Central memory CD4-positive, alpha-beta T cell (primary cell): ENCODE results near the gene CROCC2.

ENCODE experiments used
- DNase-seq: peaks from one replicate; pipeline ENCODE4 v3.0.0; 2022

CROCC2 gene

GRCh38 chr2:240893363-240893844, 12.7 kb upstream of the CROCC2 start:
- DNase-seq, result no peak

- no peak for DNase-seq
These were observed 12.1 kb upstream of the CROCC2 start for GRCh38 chr2:240894006-240894405.

GRCh38 chr2:240894836-240895558, 11.1 kb upstream of the CROCC2 start:
- DNase-seq, result no peak

- DNase-seq, result no peak
These were observed 10.3 kb upstream of the CROCC2 start, which contains the start of gene MAB21L4 for GRCh38 chr2:240895656-240896388. Gene MAB21L4 (minus strand): TSS chr2:240896156. CDS start chr2:240895997, 159 bp downstream.

GRCh38 chr2:240896394-240896793, 9.7 kb upstream of the CROCC2 start:
- DNase-seq, result no peak

- DNase-seq, result no peak
These were observed 9.1 kb upstream of the CROCC2 start for GRCh38 chr2:240896871-240897692.

- DNase-seq, result no peak
These were observed 7.9 kb upstream of the CROCC2 start for GRCh38 chr2:240898108-240898730.

GRCh38 chr2:240898731-240899467, 7.2 kb upstream of the CROCC2 start:
- no peak for DNase-seq

- no peak for DNase-seq
These were observed 6.7 kb upstream of the CROCC2 start for GRCh38 chr2:240899468-240899865.

GRCh38 chr2:240900141-240900860, 5.8 kb upstream of the CROCC2 start:
- no peak for DNase-seq

GRCh38 chr2:240901986-240902614, 4.0 kb upstream of the CROCC2 start:
- no peak for DNase-seq

- DNase-seq, result no peak
These were observed 3.5 kb upstream of the CROCC2 start for GRCh38 chr2:240902615-240903041.

- no peak for DNase-seq
These were observed 2.7 kb upstream of the CROCC2 start for GRCh38 chr2:240903191-240904060.

GRCh38 chr2:240904216-240905175, 1.6 kb upstream of the CROCC2 start:
- DNase-seq, result no peak

GRCh38 chr2:240905176-240905781, 857 bp upstream of the CROCC2 start:
- no peak for DNase-seq

- no peak for DNase-seq
These were observed 915 bp downstream of the CROCC2 start for GRCh38 chr2:240906911-240907590.

- no peak for DNase-seq
These were observed 3.3 kb downstream of the CROCC2 start for GRCh38 chr2:240909216-240909974.
